RWPE2 (cell line): ENCODE measurements around the gene RFX7.

Source experiments
- ATAC-seq: fragments of 200-7000 bp; cut with Tn5 transposase; 3 replicates; pipeline ENCODE4 v1.9.1; 2021; ENCODE audit warnings: low read depth
- DNase-seq: peaks from one replicate; pipeline ENCODE4 v3.0.0-alpha.2; 2020; ENCODE audit warnings: low spot score
- H3K27ac ChIP-seq: fragments of 450-650 bp; 2 replicates; pipeline ENCODE4 v1.5.1; 2017; ENCODE audit warnings: mild to moderate bottlenecking; ENCODE audit not compliant: poor library complexity, severe bottlenecking
- H3K27me3 ChIP-seq: fragments of 250-450 bp; sonication (Bioruptor Pico); 2 replicates; pipeline ENCODE4 v1.5.1; 2021; ENCODE audit warnings: mild to moderate bottlenecking, moderate library complexity; ENCODE audit not compliant: insufficient read depth, poor library complexity, severe bottlenecking
- H3K36me3 ChIP-seq: fragments of 250-450 bp; sonication (Bioruptor Pico); 2 replicates; pipeline ENCODE4 v1.5.1; 2020; ENCODE audit warnings: low read depth, mild to moderate bottlenecking, moderate library complexity
- H3K4me1 ChIP-seq: fragments of 250-450 bp; sonication (Bioruptor Pico); 2 replicates; pipeline ENCODE4 v1.5.1; 2021; ENCODE audit warnings: mild to moderate bottlenecking, moderate library complexity; ENCODE audit not compliant: insufficient read depth, poor library complexity, severe bottlenecking
- H3K4me3 ChIP-seq: fragments of 250-450 bp; sonication (Bioruptor Pico); 2 replicates; pipeline ENCODE4 v1.5.1; 2021; ENCODE audit warnings: mild to moderate bottlenecking, moderate library complexity; ENCODE audit not compliant: severe bottlenecking
- H3K9me3 ChIP-seq: fragments of 250-450 bp; sonication (Bioruptor Pico); 2 replicates; pipeline ENCODE4 v1.5.1; 2021; ENCODE audit warnings: mild to moderate bottlenecking, moderate library complexity; ENCODE audit not compliant: severe bottlenecking
- TF ChIP-seq, protein P1 (sequence below): fragments of 450-650 bp; IDR thresholded peaks from one replicate; pipeline ENCODE4 v1.5.1; 2017; ENCODE audit warnings: mild to moderate bottlenecking, moderate library complexity; ENCODE audit not compliant: poor library complexity, severe bottlenecking

RFX7 gene

GRCh38 chr15:56077081-56077480 lies 166.6 kb downstream of the RFX7 start:
- ATAC-seq: no peak
- H3K36me3 ChIP-seq: no peaks in the 10 kb centered on the region
- no peak overlapping the region for H3K27ac ChIP-seq
- no peaks in the 10 kb centered on the region for H3K27me3 ChIP-seq
- H3K9me3 ChIP-seq: no peaks in the 10 kb centered on the region
- H3K4me1 ChIP-seq: peaks cover 8% of the 10 kb centered on the region
- DNase-seq: no peak
- TF ChIP-seq, protein P1, sequence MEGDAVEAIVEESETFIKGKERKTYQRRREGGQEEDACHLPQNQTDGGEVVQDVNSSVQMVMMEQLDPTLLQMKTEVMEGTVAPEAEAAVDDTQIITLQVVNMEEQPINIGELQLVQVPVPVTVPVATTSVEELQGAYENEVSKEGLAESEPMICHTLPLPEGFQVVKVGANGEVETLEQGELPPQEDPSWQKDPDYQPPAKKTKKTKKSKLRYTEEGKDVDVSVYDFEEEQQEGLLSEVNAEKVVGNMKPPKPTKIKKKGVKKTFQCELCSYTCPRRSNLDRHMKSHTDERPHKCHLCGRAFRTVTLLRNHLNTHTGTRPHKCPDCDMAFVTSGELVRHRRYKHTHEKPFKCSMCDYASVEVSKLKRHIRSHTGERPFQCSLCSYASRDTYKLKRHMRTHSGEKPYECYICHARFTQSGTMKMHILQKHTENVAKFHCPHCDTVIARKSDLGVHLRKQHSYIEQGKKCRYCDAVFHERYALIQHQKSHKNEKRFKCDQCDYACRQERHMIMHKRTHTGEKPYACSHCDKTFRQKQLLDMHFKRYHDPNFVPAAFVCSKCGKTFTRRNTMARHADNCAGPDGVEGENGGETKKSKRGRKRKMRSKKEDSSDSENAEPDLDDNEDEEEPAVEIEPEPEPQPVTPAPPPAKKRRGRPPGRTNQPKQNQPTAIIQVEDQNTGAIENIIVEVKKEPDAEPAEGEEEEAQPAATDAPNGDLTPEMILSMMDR: no peak
- no peak overlapping the region for H3K4me3 ChIP-seq

DNA sequence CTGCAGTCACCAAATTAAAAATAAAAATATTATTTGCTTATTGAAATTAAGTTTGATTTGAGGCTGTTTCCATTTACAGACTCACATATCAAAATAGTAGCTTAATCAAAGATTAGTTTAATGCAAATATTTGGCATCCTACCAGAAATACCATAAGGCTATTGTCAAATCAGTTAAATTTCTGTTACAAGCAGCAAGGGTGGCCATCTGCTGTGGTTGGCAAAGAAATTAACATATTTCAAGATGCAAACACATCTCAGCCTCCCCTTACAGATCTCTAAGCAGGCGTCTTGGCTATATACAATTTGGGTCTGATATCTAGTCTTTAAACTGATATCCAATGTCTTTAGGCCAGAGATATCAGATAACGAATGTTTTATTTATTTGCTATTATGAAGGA lies 167.0 kb downstream of the RFX7 start:
- no peak for ATAC-seq
- Histone ChIP-seq H3K4me3 (no peak overlapping the region), H3K9me3 (no peaks in the 10 kb centered on the region), H3K4me1 (peaks cover 3% of the 10 kb centered on the region), H3K27ac (no peak overlapping the region), H3K36me3 (no peaks in the 10 kb centered on the region), H3K27me3 (no peaks in the 10 kb centered on the region)
- TF ChIP-seq, protein P1: no peak
- DNase-seq: no peak

- TF ChIP-seq, protein P1: no peak
- no peak for DNase-seq
- Histone ChIP-seq H3K4me3 (no peak overlapping the region), H3K27me3 (no peaks in the 10 kb centered on the region), H3K9me3 (no peaks in the 10 kb centered on the region), H3K36me3 (no peaks in the 10 kb centered on the region), H3K4me1 (no peaks in the 10 kb centered on the region), H3K27ac (no peak overlapping the region)
- no peak for ATAC-seq
Observed at GRCh38 chr15:56074481-56075265, 169.0 kb downstream of the RFX7 start.

DNA sequence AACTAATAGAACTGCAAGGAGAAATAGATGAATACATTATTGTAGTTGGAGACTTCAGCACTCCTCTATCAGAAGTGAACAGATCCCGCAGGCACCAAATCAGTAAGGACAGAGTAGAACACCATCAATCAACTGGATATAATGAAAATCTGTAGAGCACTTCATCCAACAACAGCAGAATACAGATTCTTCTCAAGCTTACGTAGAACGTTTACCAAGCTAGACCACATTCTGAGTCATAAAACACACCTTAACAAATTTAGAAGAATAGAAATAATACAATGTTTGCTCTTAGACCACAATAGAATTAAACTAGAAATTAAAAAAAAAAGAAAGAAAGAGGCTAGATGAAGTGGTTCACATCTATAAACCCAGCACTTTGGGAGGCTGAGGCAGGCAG lies 179.5 kb downstream of the RFX7 start:
- Histone ChIP-seq H3K4me1 (peaks cover 23% of the 10 kb centered on the region), H3K27ac (no peak overlapping the region), H3K9me3 (peaks cover 3% of the 10 kb centered on the region), H3K36me3 (no peaks in the 10 kb centered on the region), H3K27me3 (no peaks in the 10 kb centered on the region), H3K4me3 (no peak overlapping the region)
- peak; percentile 70 for ATAC-seq
- DNase-seq: no peak
- TF ChIP-seq, protein P1: no peak

- no peaks in the 10 kb centered on the region for H3K27me3 ChIP-seq
- ATAC-seq: no peak
- peaks cover 28% of the 10 kb centered on the region for H3K4me1 ChIP-seq
- H3K9me3 ChIP-seq: no peaks in the 10 kb centered on the region
- H3K36me3 ChIP-seq: no peaks in the 10 kb centered on the region
- DNase-seq: no peak
- H3K27ac ChIP-seq: peak overlapping the region; percentile 33
- no peak overlapping the region for H3K4me3 ChIP-seq
- TF ChIP-seq, protein P1: no peak
Observed at GRCh38 chr15:56059716-56060115, 184.0 kb downstream of the RFX7 start.
